K562 (cell line): Measurements from ENCODE around the gene CCDC187. TPM values are rescaled to one million over a fixed set of nuclear protein-coding genes. Genes with fewer than 3 reads are reported as not detected.

Experiments used
- ATAC-seq: fragments of 200-7000 bp; cut with Tn5 transposase; 3 replicates; pipeline ENCODE4 v1.9.1; 2020; ENCODE audit warnings: moderate library complexity
- BruUV-seq: library from RNA; stranded (reverse); fragments of 400-500 nt; replicated peaks from 2 replicates; lab custom pipeline; 2021; lab: Mats Ljungman, UMichigan
- CTCF ChIA-PET: fragments of 300-600 bp; formaldehyde crosslinking; extraction: SDS; loops from one replicate; lab custom pipeline; 2021; ENCODE audit warnings: low intra/inter-chr PET ratio; lab: Yijun Ruan, JAX
- POLR2A ChIA-PET: fragments of 300-600, 350-650 bp; sonication (Branson Sonifier 250); formaldehyde crosslinking; extraction: SDS; loops from one replicate; lab custom pipeline; 2021; ENCODE audit warnings: antibody characterized with exemption, inconsistent platforms; lab: Yijun Ruan, JAX
- DNase-seq, 4 experiments: peaks; one replicate each; pipeline versions ENCODE4 v3.0.0 to v3.0.0-alpha.2; 2011 to 2018; ENCODE audit warnings: low spot score in 3 of 4, mixed read lengths in 3 of 4; ENCODE audit errors: extremely low read depth in 1 of 4
- FAIRE-seq: peaks from 2 replicates; lab custom pipeline; 2011; peaks lifted over from hg19 to GRCh38; lab: Jason Lieb, UNC
- H2AFZ ChIP-seq: 2 replicates; pipeline ENCODE4 v1.6.0; 2011; ENCODE audit warnings: low read depth, low read length, control low read depth, inconsistent platforms
- H3K27ac ChIP-seq: fragments of 200-600 bp; 3 replicates; pipeline ENCODE4 v1.8.0; 2011; ENCODE audit warnings: low read depth, mild to moderate bottlenecking, control low read depth, inconsistent platforms, low read length, moderate library complexity, mixed read lengths; ENCODE audit errors: extremely low read depth
- H3K27me3 ChIP-seq, 2 experiments: fragments of 300-600 bp in 1 of 2; 2 replicates in 1 of 2; 3 replicates in 1 of 2; pipeline versions ENCODE4 v1.6.0 to v1.8.0; 2011; ENCODE audit warnings: inconsistent platforms in 2 of 2, low read length in 2 of 2, mild to moderate bottlenecking in 1 of 2, mixed read lengths in 1 of 2, moderate library complexity in 1 of 2; ENCODE audit not compliant: control insufficient read depth in 2 of 2, insufficient read depth in 2 of 2
- H3K36me3 ChIP-seq: fragments of 300-600 bp; 3 replicates; pipeline ENCODE4 v1.8.0; 2011; ENCODE audit warnings: mild to moderate bottlenecking, low read length, inconsistent platforms; ENCODE audit not compliant: control insufficient read depth, insufficient read depth
- H3K4me1 ChIP-seq, 2 experiments: fragments of 200-600 bp in 1 of 2; replicated peaks in 1 of 2; 2 replicates in 1 of 2; 3 replicates in 1 of 2; pipeline versions ENCODE4 v1.5.1 to v1.8.0; 2011; ENCODE audit warnings: inconsistent platforms in 2 of 2, low read length in 2 of 2, mild to moderate bottlenecking in 1 of 2, mixed read lengths in 1 of 2, moderate library complexity in 1 of 2; ENCODE audit not compliant: control insufficient read depth in 2 of 2, insufficient read depth in 2 of 2
- H3K4me2 ChIP-seq: 2 replicates; pipeline ENCODE4 v1.6.1; 2011; ENCODE audit warnings: low read length, control low read depth, inconsistent platforms, mixed read lengths; ENCODE audit not compliant: insufficient read depth
- H3K4me3 ChIP-seq: fragments of 200-600 bp; sonication (generic), shearing (Covaris generic); 2 replicates; pipeline ENCODE4 v1.5.1; 2016; ENCODE audit warnings: control low read depth, inconsistent platforms
- H3K79me2 ChIP-seq: fragments of 200-600 bp; 3 replicates; pipeline ENCODE4 v1.8.0; 2011; ENCODE audit warnings: low read length, inconsistent platforms; ENCODE audit not compliant: control insufficient read depth, insufficient read depth
- H3K9ac ChIP-seq, 2 experiments: 2 replicates each; pipeline versions ENCODE4 v1.6.0 to v1.6.1; 2011; ENCODE audit warnings: low read depth in 2 of 2, low read length in 2 of 2, control low read depth in 1 of 2, inconsistent platforms in 1 of 2, mild to moderate bottlenecking in 1 of 2, mixed read lengths in 1 of 2; ENCODE audit not compliant: insufficient read depth in 1 of 2
- H3K9me1 ChIP-seq: one replicate; pipeline ENCODE4 v1.6.0; 2011; ENCODE audit warnings: inconsistent platforms, mild to moderate bottlenecking, low read length, moderate library complexity; ENCODE audit not compliant: control insufficient read depth, insufficient read depth
- H3K9me3 ChIP-seq: replicated peaks from 2 replicates; pipeline ENCODE4 v1.5.1; 2011; ENCODE audit warnings: low read depth, low read length, inconsistent platforms; ENCODE audit not compliant: control insufficient read depth, insufficient read depth
- H4K20me1 ChIP-seq: replicated peaks from 2 replicates; pipeline ENCODE4 v1.6.1; 2011; ENCODE audit warnings: low read length, inconsistent platforms, mixed read lengths; ENCODE audit not compliant: control insufficient read depth, insufficient read depth
- BMI1 ChIP-seq: fragments of 150-350 bp; IDR thresholded peaks from 2 replicates; pipeline ENCODE4 v1.6.1; 2014; ENCODE audit warnings: low read length
- CHD4 ChIP-seq: fragments of 200-600 bp; sonication (generic); IDR thresholded peaks from 3 replicates; pipeline ENCODE4 v1.6.1; 2012; ENCODE audit warnings: low read depth, mild to moderate bottlenecking, mixed read lengths, low read length, inconsistent platforms; ENCODE audit not compliant: insufficient read depth, insufficient replicate concordance, poor library complexity, severe bottlenecking
- HNRNPUL1 ChIP-seq: fragments of 200-400 bp; formaldehyde crosslinking; IDR thresholded peaks from 2 replicates; pipeline ENCODE4 v1.6.1; 2017; ENCODE audit warnings: low read length
- NFIC ChIP-seq: fragments of 450-650 bp; IDR thresholded peaks from 2 replicates; pipeline ENCODE4 v1.6.1; 2017; ENCODE audit warnings: mild to moderate bottlenecking, inconsistent platforms
- NUFIP1 ChIP-seq: fragments of 450-650 bp; IDR thresholded peaks from 2 replicates; pipeline ENCODE4 v1.6.1; 2018; ENCODE audit not compliant: partially characterized antibody
- PTBP1 ChIP-seq: fragments of 200-400 bp; formaldehyde crosslinking; IDR thresholded peaks from 2 replicates; pipeline ENCODE4 v1.6.1; 2017; ENCODE audit warnings: low read depth, low read length
- RBFOX2 ChIP-seq: fragments of 200-400 bp; formaldehyde crosslinking; IDR thresholded peaks from 2 replicates; pipeline ENCODE4 v1.6.1; 2017; ENCODE audit warnings: low read depth, mild to moderate bottlenecking, low read length, moderate library complexity
- TCF3 ChIP-seq: sonication (generic); formaldehyde crosslinking; IDR thresholded peaks from 2 replicates; pipeline ENCODE4 v1.4.0; 2020; ENCODE audit warnings: mild to moderate bottlenecking, missing genetic modification reagents
- ZNF830 ChIP-seq: fragments of 250-450 bp; sonication (Bioruptor Pico); IDR thresholded peaks from 2 replicates; pipeline ENCODE4 v1.5.0; 2021; ENCODE audit warnings: mild to moderate bottlenecking
- WGBS: fragments of 100-300 bp; shearing (Covaris generic); methylation state at CpG from one replicate; pipeline ENCODE4 v1.1.6; 2016; ENCODE audit warnings: low coverage, mixed read lengths; ENCODE audit not compliant: insufficient coverage; ENCODE audit errors: missing lambda C conversion rate; 5-methylcytosine and 5-hydroxymethylcytosine counted together
- in situ Hi-C: fragments of 300-500 bp; cut with MboI; formaldehyde crosslinking; loops from 4 replicates; pipeline ENCODE4 v1.15.0; 2018; ENCODE audit warnings: inconsistent platforms, mixed read lengths
- intact Hi-C: fragments of 100-400 bp; cut with micrococcal nuclease; formaldehyde crosslinking; loops from 2 replicates; pipeline ENCODE4 v1.14.2; 2022
- polyA plus RNA-seq, 8 experiments: library from polyadenylated mRNA; depleted of rRNA in 4 of 8; stranded (reverse) in 5 of 8; unstranded in 3 of 8; fragments of >200 nt; fragmentation: Nextera tagmentation in 2 of 8; fragmentation: Illumina TruSeq in 1 of 8; extraction: Ambion mirVana in 2 of 8; extraction: Trizol in 1 of 8; gene quantifications; 2 replicates each; pipeline versions ENCODE4 v1.2.1 to v1.2.3, GENCODE V29; 2011 to 2014; ENCODE audit warnings: inconsistent platforms in 1 of 8, missing spikeins in 1 of 8
- total RNA-seq, 7 experiments: library from RNA; depleted of rRNA in 6 of 7; stranded (reverse); fragments of >200 nt in 6 of 7; fragmentation: Illumina TruSeq in 2 of 7; extraction: Trizol in 2 of 7; gene quantifications; 2 replicates each; pipeline versions ENCODE4 v1.2.1 to v1.2.3, GENCODE V29; 2011 to 2021; ENCODE audit warnings: low replicate concordance in 1 of 7
- TF ChIP-seq, protein P1 (sequence below), 2 experiments: fragments of 450-650 bp in 1 of 2; sonication (generic) in 1 of 2; formaldehyde crosslinking in 1 of 2; IDR thresholded peaks; 2 replicates each; pipeline versions ENCODE4 v1.7.1 to v1.9.0; 2016 to 2022; ENCODE audit warnings: inconsistent platforms in 1 of 2, mild to moderate bottlenecking in 1 of 2, missing genetic modification reagents in 1 of 2

Gene CCDC187
- total and polyA plus RNA-seq, 9 of the 15 experiments (the other 6 are each of a cell fraction or from before 2014, with no cell fraction given), result not detected

DNA sequence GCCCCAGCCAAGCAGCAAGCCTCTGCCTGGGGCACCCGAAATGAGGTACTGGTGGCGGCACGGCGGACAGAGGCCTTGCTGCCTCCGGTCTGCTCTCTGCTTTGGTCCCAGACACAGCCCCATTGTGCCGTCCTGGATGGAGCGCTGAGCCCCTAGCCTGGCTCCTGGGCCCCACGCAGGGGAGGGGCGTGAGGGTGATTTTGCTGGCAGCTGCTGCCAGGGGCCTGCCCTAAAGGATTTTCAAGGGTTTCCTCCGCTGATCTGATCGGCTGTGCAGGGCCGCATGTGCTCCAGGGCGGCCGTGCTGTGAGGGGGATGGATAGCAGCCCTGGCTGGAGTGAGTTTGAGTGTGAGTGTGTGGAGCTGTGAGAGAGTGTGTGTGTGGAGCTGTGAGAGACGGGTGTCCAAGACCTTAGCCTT is 24.7 kb upstream of the CCDC187 start (continued):
- TF ChIP-seq NUFIP1, result no peak
- TF ChIP-seq RBFOX2, result peak; percentile 43
- TF ChIP-seq BMI1, result no peak
- TF ChIP-seq HNRNPUL1, result no peak
- no peak for TF ChIP-seq CHD4

DNA sequence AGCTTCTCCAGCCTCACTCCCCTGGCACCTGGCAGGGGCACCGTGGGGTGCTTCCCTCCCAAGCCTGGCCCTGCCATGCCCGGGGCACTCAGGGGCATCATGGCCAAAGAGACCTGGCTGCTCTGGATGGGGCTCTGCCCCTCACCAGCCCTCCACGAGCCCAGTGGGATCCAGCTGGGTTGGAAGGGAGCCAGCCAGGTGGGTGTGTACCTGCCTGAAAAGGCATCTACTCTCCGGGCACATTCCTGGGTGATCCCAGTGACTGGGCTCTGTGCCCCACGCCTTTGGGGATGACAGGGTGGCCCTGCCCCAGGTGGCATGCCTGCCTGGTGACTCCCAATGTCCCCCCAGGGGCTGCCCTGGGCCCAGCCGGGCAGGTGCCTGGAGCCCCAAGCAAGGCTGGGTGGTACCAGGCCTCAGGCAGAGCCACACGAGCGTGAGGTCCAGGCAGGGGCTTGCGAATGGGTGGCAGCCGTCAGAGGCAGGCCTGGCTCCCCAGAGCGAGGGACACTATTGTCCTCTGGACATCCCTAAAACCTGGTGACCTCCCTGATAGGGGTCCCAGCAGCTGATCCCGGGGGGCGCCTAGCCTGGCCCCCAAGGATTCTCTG is 24.2 kb upstream of the CCDC187 start:
- ATAC-seq (no peak), DNase-seq (no peak), FAIRE-seq (no peak)
- no peak overlapping the region for H2AFZ ChIP-seq
- peaks cover 6 to 16% of the 10 kb centered on the region in 2 experiments; a peak in 2 of 5 replicates for H3K27me3 ChIP-seq
- TSS peak; percentile 51 for BruUV-seq
- no peaks in the 10 kb centered on the region for H3K36me3 ChIP-seq
- H3K9ac ChIP-seq, result peak overlapping the region; percentile 63 to 88
- 77% methylated on average over 10 of the region's 13 CpGs for WGBS
- H4K20me1 ChIP-seq, result no peaks in the 10 kb centered on the region
- intact Hi-C loops, result no loop called here
- no peaks in the 10 kb centered on the region for H3K9me1 ChIP-seq
- in situ Hi-C loops, result loop anchor here (25.0 kb wide), 1 partner anchor 309 kb away; no protein-coding TSS in a partner anchor
- H3K4me2 ChIP-seq, result peak overlapping the region; percentile 77
- ChIA-PET CTCF (no interaction called here), POLR2A (interaction anchor here (1.6 kb wide), 1 partner anchor 9 kb away, joined by 5 read pairs; no protein-coding TSS in a partner anchor)
- H3K4me3 ChIP-seq, result peak overlapping the region; percentile 52
- H3K27ac ChIP-seq, result peak overlapping the region; percentile 52; the same call in 1 of the 3 replicates
- H3K9me3 ChIP-seq, result no peaks in the 10 kb centered on the region
- H3K79me2 ChIP-seq, result peaks cover 15% of the 10 kb centered on the region
- peaks cover 4 to 92% of the 10 kb centered on the region in 2 experiments for H3K4me1 ChIP-seq
- TF ChIP-seq PTBP1 (no peak), TCF3 (CRISPR knock-in tag) (no peak), ZNF830 (CRISPR knock-in tag) (no peak), NFIC (peak; percentile 42; the same call in 1 of the 2 replicates)
- TF ChIP-seq, protein P1, sequence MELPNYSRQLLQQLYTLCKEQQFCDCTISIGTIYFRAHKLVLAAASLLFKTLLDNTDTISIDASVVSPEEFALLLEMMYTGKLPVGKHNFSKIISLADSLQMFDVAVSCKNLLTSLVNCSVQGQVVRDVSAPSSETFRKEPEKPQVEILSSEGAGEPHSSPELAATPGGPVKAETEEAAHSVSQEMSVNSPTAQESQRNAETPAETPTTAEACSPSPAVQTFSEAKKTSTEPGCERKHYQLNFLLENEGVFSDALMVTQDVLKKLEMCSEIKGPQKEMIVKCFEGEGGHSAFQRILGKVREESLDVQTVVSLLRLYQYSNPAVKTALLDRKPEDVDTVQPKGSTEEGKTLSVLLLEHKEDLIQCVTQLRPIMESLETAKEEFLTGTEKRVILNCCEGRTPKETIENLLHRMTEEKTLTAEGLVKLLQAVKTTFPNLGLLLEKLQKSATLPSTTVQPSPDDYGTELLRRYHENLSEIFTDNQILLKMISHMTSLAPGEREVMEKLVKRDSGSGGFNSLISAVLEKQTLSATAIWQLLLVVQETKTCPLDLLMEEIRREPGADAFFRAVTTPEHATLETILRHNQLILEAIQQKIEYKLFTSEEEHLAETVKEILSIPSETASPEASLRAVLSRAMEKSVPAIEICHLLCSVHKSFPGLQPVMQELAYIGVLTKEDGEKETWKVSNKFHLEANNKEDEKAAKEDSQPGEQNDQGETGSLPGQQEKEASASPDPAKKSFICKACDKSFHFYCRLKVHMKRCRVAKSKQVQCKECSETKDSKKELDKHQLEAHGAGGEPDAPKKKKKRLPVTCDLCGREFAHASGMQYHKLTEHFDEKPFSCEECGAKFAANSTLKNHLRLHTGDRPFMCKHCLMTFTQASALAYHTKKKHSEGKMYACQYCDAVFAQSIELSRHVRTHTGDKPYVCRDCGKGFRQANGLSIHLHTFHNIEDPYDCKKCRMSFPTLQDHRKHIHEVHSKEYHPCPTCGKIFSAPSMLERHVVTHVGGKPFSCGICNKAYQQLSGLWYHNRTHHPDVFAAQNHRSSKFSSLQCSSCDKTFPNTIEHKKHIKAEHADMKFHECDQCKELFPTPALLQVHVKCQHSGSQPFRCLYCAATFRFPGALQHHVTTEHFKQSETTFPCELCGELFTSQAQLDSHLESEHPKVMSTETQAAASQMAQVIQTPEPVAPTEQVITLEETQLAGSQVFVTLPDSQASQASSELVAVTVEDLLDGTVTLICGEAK (IDR thresholded peaks at IDR 0.05), result no peak
- TF ChIP-seq, protein P1 (CRISPR knock-in tag; IDR thresholded peaks at IDR 0.05), result no peak
